ENCODE data around the gene DYNC2LI1.

The DYNC2LI1 gene

GRCh38 chr2:43851011-43851980, 77.5 kb downstream of the DYNC2LI1 start:
- no peak for DNase-seq

- no peak for DNase-seq
These were observed 78.4 kb downstream of the DYNC2LI1 start for GRCh38 chr2:43852196-43852730.

GRCh38 chr2:43853141-43854081, 79.6 kb downstream of the DYNC2LI1 start:
- DNase-seq = no peak

- DNase-seq = no peak
These were observed 80.8 kb downstream of the DYNC2LI1 start for GRCh38 chr2:43854671-43855070.

GRCh38 chr2:43855292-43855691, 81.5 kb downstream of the DYNC2LI1 start:
- DNase-seq = no peak

Data from activated gamma-delta T cell treated with Interleukin-2 at 50 U/mL for 16 hours (primary cell).